Upper lobe of left lung (tissue), 6 donors: ENCODE results near the gene FXYD7. TPM values are rescaled to one million over a fixed set of nuclear protein-coding genes. Genes with fewer than 3 reads are reported as not detected.
A peak's percentile ranks its signal among the peaks of the same experiment; 100 is the strongest.
"Not testable (repeated sequence)": the region's sequence is repeated elsewhere in the genome, so short reads cannot be mapped to it uniquely, and the experiment has no call there.

Source experiments
- ATAC-seq, 2 donors: fragments of 200-7000 bp; cut with Tn5 transposase; one replicate each; pipeline ENCODE4 v1.9.1; 2022; ENCODE audit warnings: mild to moderate bottlenecking in 2 of 2, moderate library complexity in 2 of 2; ENCODE audit not compliant: low FRiP score in 2 of 2
- DNase-seq, 2 donors: peaks; one replicate each; pipeline ENCODE4 v3.0.0-alpha.2; 2019 to 2020
- H3K27ac ChIP-seq, 4 donors: fragments of 200-600 bp; sonication (generic); one replicate each; pipeline ENCODE4 v1.5.1; 2016 to 2019
- H3K27me3 ChIP-seq, 4 donors: fragments of 200-600 bp; sonication (generic); one replicate each; pipeline ENCODE4 v1.5.1; 2017 to 2019
- H3K36me3 ChIP-seq, 4 donors: fragments of 200-600 bp; sonication (generic); one replicate each; pipeline ENCODE4 v1.5.1; 2016 to 2019
- H3K4me1 ChIP-seq, 4 donors: fragments of 200-600 bp; sonication (generic); one replicate each; pipeline ENCODE4 v1.5.1; 2018 to 2019
- H3K4me3 ChIP-seq, 4 donors: fragments of 200-600 bp; sonication (generic); one replicate each; pipeline ENCODE4 v1.5.1; 2017 to 2019; ENCODE audit warnings: mild to moderate bottlenecking in 2 of 4, moderate library complexity in 1 of 4
- H3K9me3 ChIP-seq, 4 donors: fragments of 200-600 bp; sonication (generic); one replicate each; pipeline ENCODE4 v1.5.1; 2018 to 2019
- EP300 ChIP-seq, 4 donors: sonication (generic); formaldehyde crosslinking; IDR thresholded peaks; one replicate each; pipeline ENCODE4 v1.5.1; 2017; ENCODE audit warnings: antibody characterized with exemption in 4 of 4, control low read depth in 2 of 4
- POLR2A ChIP-seq, 4 donors: fragments of 450-650 bp; IDR thresholded peaks; one replicate each; pipeline ENCODE4 v1.5.1; 2016 to 2017; ENCODE audit warnings: antibody characterized with exemption in 4 of 4, mild to moderate bottlenecking in 2 of 4
- POLR2AphosphoS5 ChIP-seq, 2 donors: sonication (generic); formaldehyde crosslinking; IDR thresholded peaks; one replicate each; pipeline ENCODE4 v1.5.1; 2017; ENCODE audit warnings: antibody characterized with exemption in 2 of 2
- WGBS, 2 donors: methylation state at CpG; one replicate each; pipeline ENCODE4 v1.1.5; 2017 to 2018; 5-methylcytosine and 5-hydroxymethylcytosine counted together
- total RNA-seq, 6 donors: library from RNA; depleted of rRNA in 4 of 6; stranded (reverse); fragments of >200 nt in 4 of 6; gene quantifications; one replicate each; pipeline versions ENCODE4 v1.1.0 to v1.2.1, GENCODE V29; 2016 to 2021
- TF ChIP-seq, protein P1 (sequence below), 6 experiments: fragments of 450-650 bp in 4 of 6; fragments of 200-600 bp in 2 of 6; sonication (generic) in 2 of 6; IDR thresholded peaks; one replicate each; pipeline ENCODE4 v1.5.1; 2016 to 2019; ENCODE audit warnings: antibody characterized with exemption in 6 of 6
- donor health status: DM: no; HTN: no; CAD: no; lungs with moderate emphysema.
- donor health status: DM: no; HTN: yes; CAD: no; lungs with severe emphysema.

The FXYD7 gene
- total RNA-seq, 6 donors from 2014 or later = 0.34 TPM; not detected in 5

GRCh38 chr19:35100588-35101533 lies 42.2 kb upstream of the FXYD7 start:
- no peak for TF ChIP-seq POLR2A (IDR thresholded peaks at IDR 0.05)
- TF ChIP-seq EP300 (IDR thresholded peaks at IDR 0.05) = no peak
- TF ChIP-seq POLR2AphosphoS5 (IDR thresholded peaks at IDR 0.05) = no peak
- TF ChIP-seq, protein P1, sequence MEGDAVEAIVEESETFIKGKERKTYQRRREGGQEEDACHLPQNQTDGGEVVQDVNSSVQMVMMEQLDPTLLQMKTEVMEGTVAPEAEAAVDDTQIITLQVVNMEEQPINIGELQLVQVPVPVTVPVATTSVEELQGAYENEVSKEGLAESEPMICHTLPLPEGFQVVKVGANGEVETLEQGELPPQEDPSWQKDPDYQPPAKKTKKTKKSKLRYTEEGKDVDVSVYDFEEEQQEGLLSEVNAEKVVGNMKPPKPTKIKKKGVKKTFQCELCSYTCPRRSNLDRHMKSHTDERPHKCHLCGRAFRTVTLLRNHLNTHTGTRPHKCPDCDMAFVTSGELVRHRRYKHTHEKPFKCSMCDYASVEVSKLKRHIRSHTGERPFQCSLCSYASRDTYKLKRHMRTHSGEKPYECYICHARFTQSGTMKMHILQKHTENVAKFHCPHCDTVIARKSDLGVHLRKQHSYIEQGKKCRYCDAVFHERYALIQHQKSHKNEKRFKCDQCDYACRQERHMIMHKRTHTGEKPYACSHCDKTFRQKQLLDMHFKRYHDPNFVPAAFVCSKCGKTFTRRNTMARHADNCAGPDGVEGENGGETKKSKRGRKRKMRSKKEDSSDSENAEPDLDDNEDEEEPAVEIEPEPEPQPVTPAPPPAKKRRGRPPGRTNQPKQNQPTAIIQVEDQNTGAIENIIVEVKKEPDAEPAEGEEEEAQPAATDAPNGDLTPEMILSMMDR (IDR thresholded peaks at IDR 0.05) = no peak
- H3K9me3 ChIP-seq = no peaks in the 10 kb centered on the region
- 83% methylated on average over 8 to 16 of the region's 16 CpGs for WGBS, 2 donors
- no peaks in the 10 kb centered on the region for H3K4me1 ChIP-seq
- no peaks in the 10 kb centered on the region for H3K27me3 ChIP-seq
- H3K36me3 ChIP-seq = no peaks in the 10 kb centered on the region
- no peak overlapping the region for H3K4me3 ChIP-seq
- no peak overlapping the region for H3K27ac ChIP-seq
- ATAC-seq (no peak), DNase-seq (no peak)

DNA sequence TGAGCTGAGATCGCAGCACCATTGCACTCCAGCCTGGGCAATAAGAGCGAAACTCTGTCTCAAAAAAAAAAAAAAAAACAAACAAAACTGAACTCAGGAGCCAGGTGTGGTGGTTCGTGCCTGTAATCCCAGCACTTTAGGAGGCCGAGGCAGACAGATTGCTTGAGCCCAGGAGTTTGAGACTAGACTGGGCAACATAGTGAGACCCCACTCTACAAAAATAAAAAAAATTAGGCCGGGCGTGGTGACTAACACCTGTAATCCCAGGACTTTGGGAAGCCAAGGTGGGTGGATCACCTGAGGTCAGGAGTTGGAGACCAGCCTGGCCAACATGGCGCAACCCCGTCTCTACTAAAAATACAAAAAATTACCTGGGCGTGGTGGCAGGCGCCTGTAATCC lies 41.1 kb upstream of the FXYD7 start:
- ATAC-seq, H3K36me3 ChIP-seq, H3K4me3 ChIP-seq, H3K4me1 ChIP-seq, H3K27ac ChIP-seq, H3K9me3 ChIP-seq, H3K27me3 ChIP-seq, DNase-seq: not testable (repeated sequence)
- WGBS, 2 donors = 92% methylated on average over 10 of the region's 10 CpGs

DNA sequence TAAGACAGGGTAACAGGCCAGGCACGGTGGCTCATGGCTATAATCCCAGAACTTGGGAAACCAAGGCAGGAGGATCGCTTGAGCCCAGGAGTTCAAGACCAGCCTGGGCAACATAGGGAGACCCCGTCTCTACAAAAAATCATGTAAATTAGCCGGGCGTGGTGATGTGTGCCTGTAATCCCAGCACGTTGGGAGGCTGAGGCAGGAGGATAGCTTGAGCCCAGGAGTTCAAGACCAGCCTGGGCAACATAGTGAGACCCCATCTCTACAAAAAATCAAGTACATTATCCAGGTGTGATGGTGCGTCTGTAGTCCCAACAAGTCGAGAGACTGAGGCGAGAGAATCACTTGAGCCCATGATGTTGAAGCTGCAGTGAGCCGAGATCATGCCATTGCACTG lies 39.4 kb upstream of the FXYD7 start:
- H3K9me3 ChIP-seq, H3K36me3 ChIP-seq, H3K27ac ChIP-seq, H3K27me3 ChIP-seq, ATAC-seq, H3K4me1 ChIP-seq, H3K4me3 ChIP-seq, DNase-seq: not testable (repeated sequence)
- 80 to 83% methylated on average over 10 of the region's 10 CpGs for WGBS, 2 donors

DNA sequence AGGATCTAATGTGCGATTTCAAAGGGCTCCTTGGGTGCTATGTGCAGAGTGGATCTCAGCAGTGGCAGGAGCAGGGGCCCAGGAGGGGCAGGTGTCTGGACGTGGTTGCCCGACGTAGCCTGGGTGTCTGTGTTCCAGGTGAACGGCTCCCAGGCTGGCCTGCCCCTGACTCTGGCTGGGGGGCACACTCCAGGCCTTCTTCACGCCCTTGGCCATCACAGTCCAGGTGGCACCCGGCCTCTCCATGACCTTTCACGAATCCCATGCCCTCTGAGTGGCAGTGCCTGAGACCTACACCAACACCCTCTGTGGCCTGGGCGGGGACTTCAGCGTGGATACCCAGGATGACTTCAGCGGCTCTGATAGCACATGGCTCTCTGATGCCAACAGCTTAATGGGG lies 38.7 kb upstream of the FXYD7 start:
- Histone ChIP-seq H3K27me3 (no peaks in the 10 kb centered on the region), H3K36me3 (no peaks in the 10 kb centered on the region), H3K4me1 (peaks cover 0 to 7% (median 6%) of the 10 kb centered on the region in 4 donors), H3K4me3 (no peak overlapping the region), H3K27ac (no peak overlapping the region), H3K9me3 (no peaks in the 10 kb centered on the region)
- WGBS, 2 donors = 88 to 90% methylated on average over 10 to 11 of the region's 11 CpGs
- DNase-seq (peak in 1 of 2 donors; percentile 51), ATAC-seq (no peak)
- TF ChIP-seq EP300 (IDR thresholded peaks at IDR 0.05) = no peak
- TF ChIP-seq POLR2AphosphoS5 (IDR thresholded peaks at IDR 0.05) = no peak
- TF ChIP-seq, protein P1 (IDR thresholded peaks at IDR 0.05) = no peak
- no peak for TF ChIP-seq POLR2A (IDR thresholded peaks at IDR 0.05)

- TF ChIP-seq, protein P1 (IDR thresholded peaks at IDR 0.05) = no peak
- TF ChIP-seq POLR2A (IDR thresholded peaks at IDR 0.05) (no peak), EP300 (IDR thresholded peaks at IDR 0.05) (no peak), POLR2AphosphoS5 (IDR thresholded peaks at IDR 0.05) (no peak)
- ATAC-seq (no peak), DNase-seq (no peak)
- peaks cover 0 to 7% (median 6%) of the 10 kb centered on the region in 4 donors for H3K4me1 ChIP-seq
- H3K36me3 ChIP-seq = no peaks in the 10 kb centered on the region
- H3K9me3 ChIP-seq = no peaks in the 10 kb centered on the region
- no peaks in the 10 kb centered on the region for H3K27me3 ChIP-seq
- no peak overlapping the region for H3K4me3 ChIP-seq
- no peak overlapping the region for H3K27ac ChIP-seq
- 95 to 96% methylated on average over 6 of the region's 6 CpGs for WGBS, 2 donors
These were observed 38.0 kb upstream of the FXYD7 start for GRCh38 chr19:35105047-35105410.
